HFFc6 (cell line): ENCODE measurements around the gene LMTK3. TPM values are rescaled to one million over a fixed set of nuclear protein-coding genes. Genes with fewer than 3 reads are reported as not detected.

Source experiments
- DNase-seq: peaks from one replicate; pipeline ENCODE4 v3.0.0-alpha.2; 2018
- H3K27ac Mint-ChIP-seq: 2 replicates; pipeline ENCODE4 v1.8.0; 2020; ENCODE audit warnings: mild to moderate bottlenecking, mixed read lengths
- H3K27me3 Mint-ChIP-seq: 2 replicates; pipeline ENCODE4 v1.8.0; 2021; ENCODE audit warnings: mild to moderate bottlenecking, moderate library complexity, mixed read lengths; ENCODE audit not compliant: insufficient read depth
- H3K36me3 Mint-ChIP-seq: 2 replicates; pipeline ENCODE4 v1.8.0; 2021; ENCODE audit warnings: low read depth, mixed read lengths
- H3K4me1 Mint-ChIP-seq: 2 replicates; pipeline ENCODE4 v1.8.0; 2020; ENCODE audit warnings: low read depth, mixed read lengths
- H3K4me3 Mint-ChIP-seq: 2 replicates; pipeline ENCODE4 v1.8.0; 2020; ENCODE audit warnings: mild to moderate bottlenecking, moderate library complexity, mixed read lengths
- H3K9me3 Mint-ChIP-seq: 2 replicates; pipeline ENCODE4 v1.8.0; 2020; ENCODE audit warnings: mild to moderate bottlenecking, mixed read lengths
- CTCF ChIP-seq: fragments of 200-600 bp; sonication (generic); IDR thresholded peaks from 2 replicates; pipeline ENCODE4 v1.5.0; 2021; ENCODE audit warnings: antibody characterized with exemption, mild to moderate bottlenecking
- total RNA-seq, 6 experiments: library from RNA; stranded (reverse); fragmentation: NEBNext Ultra II Directional; extraction: Animal tissue kit (Norgen Biotek cat#: 25700); gene quantifications; 2 replicates in 1 of 6; 3 replicates in 5 of 6; pipeline ENCODE4 v1.2.3, GENCODE V29; 2021

The LMTK3 gene
- total RNA-seq, 6 experiments from 2014 or later: 0.21 to 0.88 (median 0.60) TPM

GRCh38 chr19:48533770-48534169 is 22.1 kb upstream of the LMTK3 start:
- Mint-ChIP-seq H3K27me3 (peaks cover 5% of the 10 kb centered on the region), H3K4me3 (no peak overlapping the region), H3K36me3 (peaks cover 5% of the 10 kb centered on the region; the same call in 1 of the 2 replicates), H3K9me3 (peaks cover 9% of the 10 kb centered on the region), H3K4me1 (peaks cover 13% of the 10 kb centered on the region), H3K27ac (no peak overlapping the region)
- no peak for TF ChIP-seq CTCF
- no peak for DNase-seq

- Mint-ChIP-seq H3K9me3 (peaks cover 37% of the 10 kb centered on the region), H3K4me1 (peaks cover 13% of the 10 kb centered on the region), H3K27me3 (peaks cover 7% of the 10 kb centered on the region), H3K27ac (no peak overlapping the region), H3K36me3 (peaks cover 21% of the 10 kb centered on the region), H3K4me3 (no peak overlapping the region)
- no peak for TF ChIP-seq CTCF
- DNase-seq: no peak
Measured at GRCh38 chr19:48530770-48531169, 19.1 kb upstream of the LMTK3 start.

- H3K36me3 Mint-ChIP-seq: peaks cover 21% of the 10 kb centered on the region
- H3K4me3 Mint-ChIP-seq: peak overlapping the region; percentile 38; the same call in 1 of the 2 replicates
- H3K9me3 Mint-ChIP-seq: peaks cover 37% of the 10 kb centered on the region
- H3K27me3 Mint-ChIP-seq: peaks cover 7% of the 10 kb centered on the region
- DNase-seq: peak; percentile 5
- H3K4me1 Mint-ChIP-seq: peaks cover 13% of the 10 kb centered on the region
- TF ChIP-seq CTCF: no peak
- H3K27ac Mint-ChIP-seq: no peak overlapping the region; the same call in 1 of the 2 replicates
Measured at GRCh38 chr19:48530066-48530720, 18.6 kb upstream of the LMTK3 start.

- Mint-ChIP-seq H3K27me3 (peaks cover 7% of the 10 kb centered on the region; the same call in 1 of the 2 replicates), H3K4me1 (peaks cover 13% of the 10 kb centered on the region), H3K9me3 (peaks cover 47% of the 10 kb centered on the region), H3K4me3 (no peak overlapping the region), H3K27ac (no peak overlapping the region), H3K36me3 (peaks cover 23% of the 10 kb centered on the region)
- DNase-seq: no peak
- TF ChIP-seq CTCF: no peak
Measured at GRCh38 chr19:48529156-48529555, 17.5 kb upstream of the LMTK3 start.

- Mint-ChIP-seq H3K36me3 (peaks cover 26% of the 10 kb centered on the region), H3K4me3 (no peak overlapping the region), H3K27me3 (peaks cover 5% of the 10 kb centered on the region), H3K4me1 (no peaks in the 10 kb centered on the region), H3K27ac (no peak overlapping the region), H3K9me3 (peaks cover 49% of the 10 kb centered on the region)
- TF ChIP-seq CTCF: no peak
- no peak for DNase-seq
Measured at GRCh38 chr19:48524732-48525131, 13.1 kb upstream of the LMTK3 start.
